ENCODE data around the gene C20orf202.

GRCh38 chr20:1155342-1155741, 47.9 kb upstream of the C20orf202 start:
- TF ChIP-seq GTF2F1 (IDR thresholded peaks at IDR 0.05; ENCODE audit: low read depth, low read length) (no peak), CSDE1 (IDR thresholded peaks at IDR 0.05) (no peak), POLR2A (conservative IDR thresholded peaks at IDR 0.05) (no peak), KLF6 (CRISPR knock-in tag; IDR thresholded peaks at IDR 0.05; ENCODE audit: borderline replicate concordance) (no peak), CBX8 (IDR thresholded peaks at IDR 0.05; ENCODE audit: borderline replicate concordance, extremely low read depth, low read depth, low read length, poor library complexity, severe bottlenecking) (no peak)
